Muscle layer of duodenum (tissue), 2 donors: ENCODE results near the gene FAM168A.

Experiments
- H3K27ac ChIP-seq: one replicate; pipeline ENCODE4 v1.7.0; 2013; ENCODE audit warnings: mild to moderate bottlenecking, low read length
- H3K27me3 ChIP-seq: one replicate; pipeline ENCODE4 v1.7.0; 2013; ENCODE audit warnings: low read depth, mild to moderate bottlenecking, control low read depth, low read length
- H3K36me3 ChIP-seq, 2 donors: one replicate each; pipeline ENCODE4 v1.7.0; 2013; ENCODE audit warnings: low read length in 2 of 2, control low read depth in 1 of 2, mild to moderate bottlenecking in 1 of 2; ENCODE audit not compliant: insufficient read depth in 2 of 2, control insufficient read depth in 1 of 2
- H3K4me1 ChIP-seq, 2 donors: one replicate each; pipeline ENCODE4 v1.7.0; 2013; ENCODE audit warnings: low read length in 2 of 2, mild to moderate bottlenecking in 2 of 2, control low read depth in 1 of 2, moderate library complexity in 1 of 2; ENCODE audit not compliant: insufficient read depth in 2 of 2, control insufficient read depth in 1 of 2
- H3K4me3 ChIP-seq, 2 donors: one replicate each; pipeline ENCODE4 v1.7.0; 2013; ENCODE audit warnings: low read length in 2 of 2, low read depth in 1 of 2, mild to moderate bottlenecking in 1 of 2
- H3K9me3 ChIP-seq, 2 donors: one replicate each; pipeline ENCODE4 v1.7.0; 2013; ENCODE audit warnings: low read length in 2 of 2, control low read depth in 1 of 2, mild to moderate bottlenecking in 1 of 2; ENCODE audit not compliant: control insufficient read depth in 1 of 2
- donor health status: healthy.

The FAM168A gene

GRCh38 chr11:73384125-73384441 is 213.8 kb downstream of the FAM168A start:
- Histone ChIP-seq H3K27ac (no peak overlapping the region), H3K36me3 (no peaks in the 10 kb centered on the region), H3K9me3 (no peaks in the 10 kb centered on the region), H3K27me3 (no peaks in the 10 kb centered on the region), H3K4me3 (no peak overlapping the region), H3K4me1 (peaks cover 0 to 20% of the 10 kb centered on the region in 2 donors)

- Histone ChIP-seq H3K9me3 (no peaks in the 10 kb centered on the region), H3K36me3 (no peaks in the 10 kb centered on the region), H3K27ac (no peak overlapping the region), H3K4me1 (peaks cover 0 to 17% of the 10 kb centered on the region in 2 donors), H3K4me3 (no peak overlapping the region), H3K27me3 (no peaks in the 10 kb centered on the region)
Observed at GRCh38 chr11:73383249-73384124, 214.4 kb downstream of the FAM168A start.

DNA sequence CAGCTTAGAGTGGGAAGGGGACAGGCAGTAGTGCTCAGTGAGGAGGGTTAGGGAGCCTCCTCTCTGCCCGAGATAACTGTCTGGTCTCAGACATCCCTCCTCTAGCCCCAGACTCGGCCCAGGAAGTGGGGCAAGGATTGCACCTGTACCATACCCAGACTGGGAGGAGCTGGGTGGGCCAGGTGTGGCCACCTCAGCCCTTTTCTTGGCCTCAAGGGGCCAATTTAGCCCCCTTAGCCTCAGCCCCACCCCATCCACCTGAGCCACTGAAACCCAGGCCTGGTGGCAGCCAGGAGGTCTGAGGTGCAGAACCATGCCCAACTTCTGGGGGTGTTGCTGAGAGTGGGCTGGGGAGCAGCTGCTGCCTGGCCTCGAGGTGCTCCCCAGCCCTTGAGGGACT is 215.2 kb downstream of the FAM168A start:
- H3K27me3 ChIP-seq = no peaks in the 10 kb centered on the region
- H3K27ac ChIP-seq = no peak overlapping the region
- no peaks in the 10 kb centered on the region for H3K36me3 ChIP-seq
- no peaks in the 10 kb centered on the region for H3K9me3 ChIP-seq
- no peak overlapping the region for H3K4me3 ChIP-seq
- H3K4me1 ChIP-seq = peaks cover 0 to 19% of the 10 kb centered on the region in 2 donors

DNA sequence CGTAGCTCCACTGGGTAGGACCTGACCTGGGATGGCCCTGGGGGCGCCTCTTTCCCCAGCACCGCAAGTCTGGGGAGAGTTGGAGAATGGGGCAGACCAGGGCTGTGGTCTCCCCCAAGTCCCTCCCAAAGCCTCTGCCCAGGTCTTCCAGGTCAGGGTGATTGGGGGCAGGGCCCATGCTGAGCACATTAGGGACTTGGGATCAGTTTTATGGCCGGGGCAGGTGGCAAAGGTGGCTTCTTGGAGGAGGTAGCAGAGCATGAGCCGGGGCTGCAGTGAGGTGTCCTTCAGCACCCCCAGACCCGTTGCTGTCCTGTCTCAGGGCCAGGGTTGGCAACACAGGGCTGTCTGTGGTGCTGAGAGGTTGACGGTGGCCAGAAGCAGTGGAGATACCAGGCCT is 215.7 kb downstream of the FAM168A start:
- Histone ChIP-seq H3K4me1 (peaks cover 0 to 21% of the 10 kb centered on the region in 2 donors), H3K9me3 (no peaks in the 10 kb centered on the region), H3K27me3 (no peaks in the 10 kb centered on the region), H3K4me3 (no peak overlapping the region), H3K36me3 (no peaks in the 10 kb centered on the region), H3K27ac (no peak overlapping the region)

- H3K4me1 ChIP-seq = peaks cover 0 to 21% of the 10 kb centered on the region in 2 donors
- no peak overlapping the region for H3K4me3 ChIP-seq
- no peak overlapping the region for H3K27ac ChIP-seq
- H3K27me3 ChIP-seq = no peaks in the 10 kb centered on the region
- no peaks in the 10 kb centered on the region for H3K9me3 ChIP-seq
- H3K36me3 ChIP-seq = no peaks in the 10 kb centered on the region
Observed at GRCh38 chr11:73381589-73381988, 216.3 kb downstream of the FAM168A start.

- H3K4me1 ChIP-seq = peaks cover 0 to 21% of the 10 kb centered on the region in 2 donors
- H3K36me3 ChIP-seq = no peaks in the 10 kb centered on the region
- H3K4me3 ChIP-seq = no peak overlapping the region
- H3K27ac ChIP-seq = peak overlapping the region; percentile 16
- no peaks in the 10 kb centered on the region for H3K9me3 ChIP-seq
- H3K27me3 ChIP-seq = no peaks in the 10 kb centered on the region
Observed at GRCh38 chr11:73380897-73381410, 217.0 kb downstream of the FAM168A start.

GRCh38 chr11:73380331-73380730 is 217.6 kb downstream of the FAM168A start:
- Histone ChIP-seq H3K9me3 (no peaks in the 10 kb centered on the region), H3K27me3 (no peaks in the 10 kb centered on the region), H3K36me3 (no peaks in the 10 kb centered on the region), H3K4me3 (no peak overlapping the region), H3K27ac (peak overlapping the region; percentile 16), H3K4me1 (peaks cover 3 to 21% of the 10 kb centered on the region in 2 donors)

- no peaks in the 10 kb centered on the region for H3K36me3 ChIP-seq
- H3K27me3 ChIP-seq = no peaks in the 10 kb centered on the region
- no peak overlapping the region for H3K4me3 ChIP-seq
- H3K9me3 ChIP-seq = no peaks in the 10 kb centered on the region
- no peak overlapping the region for H3K27ac ChIP-seq
- peaks cover 3 to 20% of the 10 kb centered on the region in 2 donors for H3K4me1 ChIP-seq
Observed at GRCh38 chr11:73379189-73379880, 218.6 kb downstream of the FAM168A start.

DNA sequence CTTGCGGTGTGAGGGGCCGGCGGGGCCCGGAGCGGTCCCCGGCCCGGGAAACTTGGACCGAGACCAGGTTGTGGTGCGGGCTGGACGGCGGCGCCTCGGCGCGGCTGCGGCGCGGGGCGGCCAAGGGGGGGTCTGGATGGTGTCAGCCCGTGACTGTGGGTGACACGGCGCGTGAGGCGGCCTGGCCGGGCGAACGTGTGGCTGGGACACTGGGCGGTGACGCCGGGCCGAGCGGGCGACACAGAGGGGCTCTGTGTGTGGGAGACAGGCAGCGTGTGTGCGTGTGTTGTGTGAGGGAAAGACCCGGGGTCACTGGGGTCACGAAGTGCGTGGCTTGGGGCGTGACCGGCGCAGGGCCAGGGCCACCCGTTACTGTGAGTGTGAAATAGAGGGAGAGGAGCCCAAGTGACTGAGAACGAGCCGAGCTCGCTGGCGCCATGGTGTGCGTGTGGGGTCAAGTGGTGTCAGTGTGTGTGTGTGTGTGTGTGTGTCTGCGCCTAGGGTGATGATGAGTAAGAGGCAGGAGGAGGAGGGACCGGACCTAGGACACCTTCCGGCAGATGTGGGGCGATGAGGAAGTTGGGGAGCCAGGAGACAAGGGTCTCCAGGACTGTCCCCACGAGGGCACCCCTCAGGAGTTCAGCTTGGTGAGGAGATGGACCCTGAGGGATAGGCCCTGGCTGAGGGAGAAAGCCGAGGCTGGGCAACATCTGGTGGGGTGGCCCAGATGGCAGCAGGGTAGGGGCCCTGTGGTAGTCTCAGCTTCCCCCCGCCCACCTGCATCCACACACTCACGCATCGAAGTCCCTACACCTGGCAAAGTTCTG is 220.9 kb downstream of the FAM168A start:
- H3K4me1 ChIP-seq = peaks cover 3 to 4% of the 10 kb centered on the region in 2 donors
- no peaks in the 10 kb centered on the region for H3K27me3 ChIP-seq
- H3K4me3 ChIP-seq = peak overlapping the region; percentile 46 to 70
- H3K27ac ChIP-seq = no peak overlapping the region
- no peaks in the 10 kb centered on the region for H3K9me3 ChIP-seq
- no peaks in the 10 kb centered on the region for H3K36me3 ChIP-seq

- Histone ChIP-seq H3K27ac (no peak within 1 kb of the TSS), H3K36me3 (no peaks in the 10 kb centered on the region), H3K27me3 (no peaks in the 10 kb centered on the region), H3K4me3 (peak within 1 kb of the TSS; percentile 46 to 70), H3K9me3 (no peaks in the 10 kb centered on the region), H3K4me1 (peaks cover 3 to 4% of the 10 kb centered on the region in 2 donors)
Observed at GRCh38 chr11:73376160-73376802, 221.6 kb downstream of the FAM168A start, which contains the start of gene RELT. Gene RELT, plus strand, starts transcription at chr11:73376399. Its CDS starts 12,738 bp downstream, at chr11:73389137.
